ENCODE data around the gene CNGB1. TPM values are rescaled to one million over a fixed set of nuclear protein-coding genes. Genes with fewer than 3 reads are reported as not detected.

The CNGB1 gene
- total RNA-seq, 2 experiments from 2014 or later, result not detected

DNA sequence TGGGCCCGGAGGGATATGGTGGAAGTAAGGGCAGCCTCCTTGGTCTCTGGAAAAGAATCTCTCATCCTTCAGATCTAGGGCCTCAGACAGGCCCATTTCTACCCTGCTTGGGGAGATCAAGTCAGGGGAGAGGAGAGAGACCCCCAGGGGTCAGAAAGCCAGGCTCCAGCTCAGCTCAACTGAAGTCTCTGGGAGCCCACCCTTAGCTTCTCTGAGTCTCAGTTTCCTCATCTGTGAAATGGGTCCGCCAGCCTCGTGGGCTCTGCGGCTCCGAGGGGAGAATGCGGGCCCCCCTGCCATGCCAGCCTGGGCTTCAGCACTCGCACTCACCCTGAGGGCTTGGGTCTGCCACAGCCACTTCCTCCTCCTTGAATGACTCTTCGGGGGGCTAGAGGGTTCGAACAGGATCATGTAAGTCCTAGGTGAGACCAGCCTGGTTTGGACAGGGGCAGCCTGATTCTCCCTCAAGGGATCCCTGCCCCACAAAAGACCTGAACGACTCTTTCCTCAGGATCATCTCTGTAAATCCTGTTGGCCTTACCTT, 6.7 kb downstream of the CNGB1 start:
- no peak overlapping the region for H3K27ac Mint-ChIP-seq
- CTCF ChIA-PET, result no interaction called here
- no peak for DNase-seq
- no peak overlapping the region for H3K4me3 Mint-ChIP-seq
- H3K36me3 Mint-ChIP-seq (ENCODE audit: low read depth), result no peaks in the 10 kb centered on the region
- H3K4me1 Mint-ChIP-seq, result no peaks in the 10 kb centered on the region
- H3K27me3 Mint-ChIP-seq, result no peaks in the 10 kb centered on the region
- no peaks in the 10 kb centered on the region for H3K9me3 Mint-ChIP-seq
- POLR2A ChIA-PET, result no interaction called here

DNA sequence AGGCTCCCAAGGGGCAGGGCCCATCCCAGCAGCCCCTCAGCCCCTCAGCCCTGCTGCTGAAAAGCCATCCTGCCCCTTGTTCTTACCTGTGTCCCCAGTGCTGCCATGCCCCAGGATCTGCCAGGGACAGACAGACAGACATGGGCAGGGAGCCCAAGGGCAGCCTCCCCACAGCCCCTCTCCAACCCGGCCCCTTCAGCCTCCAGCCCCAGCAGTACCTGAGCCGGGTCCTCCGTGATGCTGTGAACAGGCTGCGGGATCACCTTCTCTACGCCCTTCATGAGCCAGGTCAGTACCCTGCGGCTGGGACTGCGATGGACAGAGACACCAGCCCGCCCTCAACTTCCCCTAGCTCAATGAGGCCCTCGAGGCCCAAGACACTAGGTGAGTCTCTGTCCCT, 8.2 kb downstream of the CNGB1 start:
- Mint-ChIP-seq H3K4me1 (no peaks in the 10 kb centered on the region), H3K36me3 (ENCODE audit: low read depth) (no peaks in the 10 kb centered on the region), H3K4me3 (no peak overlapping the region), H3K27ac (no peak overlapping the region), H3K9me3 (no peaks in the 10 kb centered on the region), H3K27me3 (no peaks in the 10 kb centered on the region)
- no peak for DNase-seq
- ChIA-PET CTCF (no interaction called here), POLR2A (no interaction called here)

DNA sequence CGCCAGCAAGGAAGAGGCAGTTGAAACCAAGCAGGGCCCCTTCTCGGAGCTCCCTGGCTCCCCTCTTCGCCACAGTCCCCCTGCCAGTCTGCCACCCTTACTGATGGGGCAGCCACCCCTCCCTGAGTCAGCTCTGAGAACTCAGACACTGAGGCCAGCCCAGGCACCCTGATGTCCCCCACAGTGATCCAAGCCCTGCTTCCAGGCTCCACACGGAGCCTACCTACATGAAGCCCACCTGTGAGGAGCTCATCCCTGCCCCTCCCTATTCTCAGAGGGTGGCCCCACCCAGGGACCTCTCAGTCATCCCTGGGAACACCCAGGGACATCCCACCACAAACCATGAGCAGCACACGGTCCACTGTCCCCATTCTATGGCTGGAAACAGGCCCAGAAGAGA, 8.9 kb downstream of the CNGB1 start:
- Mint-ChIP-seq H3K9me3 (no peaks in the 10 kb centered on the region), H3K36me3 (ENCODE audit: low read depth) (no peaks in the 10 kb centered on the region), H3K27ac (no peak overlapping the region), H3K27me3 (no peaks in the 10 kb centered on the region), H3K4me1 (no peaks in the 10 kb centered on the region), H3K4me3 (no peak overlapping the region)
- POLR2A ChIA-PET, result no interaction called here
- no peak for DNase-seq
- CTCF ChIA-PET, result no interaction called here

DNA sequence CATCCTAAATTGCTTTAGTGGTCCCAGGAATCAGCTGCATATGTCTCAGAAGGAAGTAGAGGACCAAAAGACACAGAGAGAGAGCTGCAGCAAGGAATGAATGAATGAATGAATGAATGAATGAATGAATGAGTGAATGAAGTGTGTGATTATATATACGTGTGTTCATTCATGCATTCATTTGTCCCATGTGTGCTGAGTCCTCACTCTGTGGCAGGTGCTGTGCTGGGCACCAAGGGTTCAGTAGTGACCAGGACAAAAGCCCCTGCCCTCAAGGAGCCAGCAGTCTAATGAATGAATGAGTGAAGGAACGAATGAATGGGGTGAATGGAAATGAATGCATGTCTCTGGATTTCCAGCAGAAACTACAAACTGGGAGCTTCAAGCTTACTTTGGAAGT, 9.4 kb downstream of the CNGB1 start:
- H3K4me1 Mint-ChIP-seq, result no peaks in the 10 kb centered on the region
- H3K9me3 Mint-ChIP-seq, result no peaks in the 10 kb centered on the region
- CTCF ChIA-PET, result no interaction called here
- H3K27me3 Mint-ChIP-seq, result no peaks in the 10 kb centered on the region
- no peak overlapping the region for H3K4me3 Mint-ChIP-seq
- DNase-seq, result no peak
- no peaks in the 10 kb centered on the region for H3K36me3 Mint-ChIP-seq (ENCODE audit: low read depth)
- H3K27ac Mint-ChIP-seq, result no peak overlapping the region
- POLR2A ChIA-PET, result no interaction called here

DNA sequence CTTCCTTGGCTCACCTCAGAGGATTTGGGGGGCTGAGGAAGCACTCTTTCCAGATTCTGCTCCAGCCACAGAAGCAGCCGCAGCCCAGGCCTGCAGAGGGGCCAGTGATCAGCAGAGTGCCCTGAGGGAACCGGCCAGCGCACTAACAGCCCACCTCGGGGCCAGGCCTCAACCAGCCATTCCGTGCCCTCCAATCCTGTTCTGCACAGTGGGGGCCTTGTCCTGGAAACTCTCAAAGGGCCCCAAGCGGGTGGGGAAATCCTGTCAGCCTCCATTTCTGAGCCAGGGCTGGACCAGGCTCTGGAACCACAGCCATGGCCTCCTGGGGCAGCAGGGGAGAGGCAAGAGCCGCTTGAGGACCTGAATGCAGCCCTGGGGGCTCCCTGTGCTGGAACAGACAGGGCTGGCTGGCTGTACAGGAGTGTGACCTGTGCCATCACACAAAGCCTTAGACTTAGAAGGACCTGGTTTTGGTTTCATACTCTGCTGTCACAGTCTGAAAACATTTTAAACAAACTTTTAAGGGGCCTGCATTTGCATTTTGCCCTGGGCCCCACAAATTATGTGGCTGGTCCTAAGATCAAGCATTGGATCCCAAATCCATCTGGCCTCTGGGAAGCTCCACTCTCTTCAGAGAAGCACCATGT, 10.0 kb downstream of the CNGB1 start:
- DNase-seq, result no peak
- Mint-ChIP-seq H3K27me3 (no peaks in the 10 kb centered on the region), H3K4me3 (no peak overlapping the region), H3K4me1 (no peaks in the 10 kb centered on the region), H3K27ac (no peak overlapping the region), H3K9me3 (no peaks in the 10 kb centered on the region), H3K36me3 (ENCODE audit: low read depth) (no peaks in the 10 kb centered on the region)
- POLR2A ChIA-PET, result no interaction called here
- CTCF ChIA-PET, result no interaction called here

DNA sequence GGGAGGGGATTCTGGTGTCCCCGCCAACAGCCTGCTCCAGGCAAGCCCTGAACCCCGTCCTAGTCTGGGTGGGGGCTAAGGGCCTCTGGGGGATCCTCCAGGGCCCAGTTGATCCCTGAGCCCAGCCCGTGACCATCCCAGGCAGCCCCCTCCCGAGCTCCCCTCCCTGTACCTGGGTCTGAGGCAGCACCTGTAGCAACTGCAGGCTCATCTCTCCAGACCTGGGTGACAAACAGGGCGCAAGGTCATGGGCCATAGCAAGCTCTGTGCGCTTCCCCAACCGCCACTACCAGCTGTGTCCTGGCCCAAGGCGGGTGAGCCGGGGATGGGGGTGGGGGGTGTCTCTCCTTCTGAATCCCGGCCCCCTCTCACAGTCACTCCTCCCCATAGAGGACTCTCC, 10.6 kb downstream of the CNGB1 start:
- ChIA-PET POLR2A (no interaction called here), CTCF (no interaction called here)
- Mint-ChIP-seq H3K4me3 (no peak overlapping the region), H3K27ac (no peak overlapping the region), H3K4me1 (no peaks in the 10 kb centered on the region), H3K27me3 (no peaks in the 10 kb centered on the region), H3K9me3 (no peaks in the 10 kb centered on the region), H3K36me3 (ENCODE audit: low read depth) (no peaks in the 10 kb centered on the region)
- no peak for DNase-seq

DNA sequence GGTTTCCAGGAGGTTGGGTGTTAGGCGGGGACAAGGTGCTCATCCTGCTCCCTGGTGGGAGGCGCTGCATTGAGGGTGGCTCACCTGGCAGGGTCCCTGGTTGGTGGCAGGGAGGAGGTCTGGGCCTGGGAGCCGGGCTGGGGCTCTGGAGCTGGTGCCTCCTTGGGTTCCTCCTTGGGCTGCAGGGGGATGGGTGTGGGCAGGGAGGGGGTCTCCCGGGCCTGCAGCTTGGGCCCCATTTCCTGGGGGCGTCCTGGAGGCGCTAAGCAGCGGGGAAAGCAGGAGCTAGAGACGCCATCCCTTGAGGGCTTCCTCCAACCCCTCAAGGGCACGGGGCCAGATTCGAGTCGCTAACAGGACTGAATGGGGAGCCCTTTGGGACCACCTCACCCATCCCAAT, 11.1 kb downstream of the CNGB1 start:
- CTCF ChIA-PET, result no interaction called here
- Mint-ChIP-seq H3K27me3 (no peaks in the 10 kb centered on the region), H3K4me3 (no peak overlapping the region), H3K4me1 (no peaks in the 10 kb centered on the region), H3K9me3 (no peaks in the 10 kb centered on the region), H3K36me3 (ENCODE audit: low read depth) (no peaks in the 10 kb centered on the region), H3K27ac (no peak overlapping the region)
- POLR2A ChIA-PET, result no interaction called here
- DNase-seq, result no peak

DNA sequence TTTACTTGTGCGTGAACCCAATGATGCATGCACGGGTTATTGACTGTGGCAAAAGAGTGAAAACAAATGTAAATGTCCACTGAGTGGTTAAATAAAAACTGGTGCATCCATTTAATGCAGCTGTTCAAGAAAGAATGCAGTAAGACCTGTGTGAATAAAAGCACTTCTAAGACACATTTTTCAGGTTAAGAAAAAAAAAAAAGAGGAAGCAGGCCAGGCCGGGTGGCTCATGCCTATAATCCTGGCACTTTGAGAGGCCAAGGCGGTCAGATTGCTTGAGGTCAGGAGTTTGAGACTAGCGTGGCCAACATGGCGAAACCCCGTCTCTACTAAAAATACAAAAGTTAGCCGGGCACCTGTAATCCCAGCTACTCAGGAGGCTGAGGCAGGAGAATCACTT, 11.8 kb downstream of the CNGB1 start:
- ChIA-PET CTCF (no interaction called here), POLR2A (no interaction called here)
- Mint-ChIP-seq H3K36me3 (ENCODE audit: low read depth) (no peaks in the 10 kb centered on the region), H3K27ac (no peak overlapping the region), H3K4me3 (no peak overlapping the region), H3K4me1 (no peaks in the 10 kb centered on the region), H3K27me3 (no peaks in the 10 kb centered on the region), H3K9me3 (no peaks in the 10 kb centered on the region)
- DNase-seq, result no peak

DNA sequence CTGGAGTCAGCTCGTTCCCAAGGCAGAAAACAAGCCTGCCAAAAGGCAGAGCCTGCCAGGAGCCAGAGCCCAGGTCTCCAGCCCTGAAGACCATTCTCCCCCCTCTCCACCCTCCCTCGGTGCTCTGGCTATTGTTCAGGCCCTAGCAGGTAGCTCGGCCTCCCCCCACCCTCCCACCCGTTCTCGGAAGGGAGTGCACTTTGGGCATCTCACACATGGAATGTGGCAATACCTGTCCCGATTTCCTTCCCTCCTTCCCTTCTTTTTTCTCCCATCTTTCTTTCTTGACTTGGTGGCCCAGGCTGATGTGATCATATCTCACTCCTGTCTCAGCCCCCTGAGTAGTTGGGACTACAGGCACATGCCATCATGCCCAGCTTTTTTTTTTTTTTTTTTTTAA, 12.4 kb downstream of the CNGB1 start:
- no peak for DNase-seq
- CTCF ChIA-PET, result interaction anchor here (0.6 kb wide), 1 partner anchor 107 kb away, joined by 3 read pairs; no protein-coding TSS in a partner anchor
- POLR2A ChIA-PET, result no interaction called here
- Mint-ChIP-seq H3K4me3 (no peak overlapping the region), H3K36me3 (ENCODE audit: low read depth) (no peaks in the 10 kb centered on the region), H3K27me3 (no peaks in the 10 kb centered on the region), H3K27ac (no peak overlapping the region), H3K9me3 (no peaks in the 10 kb centered on the region), H3K4me1 (no peaks in the 10 kb centered on the region)

DNA sequence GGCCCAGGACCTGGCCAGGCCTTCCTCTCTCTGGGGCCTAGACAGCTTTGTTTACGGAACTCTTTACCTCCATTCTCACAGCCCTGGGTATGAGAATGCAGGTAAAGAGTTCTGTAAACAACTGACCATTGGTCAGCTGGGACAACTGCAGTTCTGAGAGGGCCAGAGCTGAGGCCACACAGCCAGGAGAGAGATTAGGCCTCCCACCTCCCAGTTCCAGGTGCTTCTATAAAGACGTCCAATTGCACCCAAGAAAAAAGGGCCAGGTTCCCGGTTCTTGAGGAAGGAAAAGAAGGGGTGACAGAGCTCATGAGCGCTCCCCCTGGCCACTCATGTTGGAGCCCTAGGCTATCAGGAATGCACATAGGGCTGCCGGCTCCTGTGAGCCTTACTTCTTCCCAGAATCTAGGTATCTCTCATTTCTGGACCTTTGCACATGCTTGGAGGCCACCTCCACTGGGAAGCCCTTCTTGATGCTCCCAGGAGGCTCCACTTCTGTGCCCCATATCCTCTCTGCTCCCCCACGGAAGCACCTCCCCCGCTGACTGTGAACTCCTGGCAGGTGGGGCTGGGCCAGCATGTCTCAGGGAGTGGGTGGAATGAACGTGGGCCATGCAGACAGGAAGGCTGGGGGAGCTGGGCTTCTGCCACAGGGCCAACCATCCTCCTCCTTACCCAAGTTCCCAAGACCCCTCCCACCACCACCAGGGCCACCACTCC, 13.1 kb downstream of the CNGB1 start:
- Mint-ChIP-seq H3K4me1 (no peaks in the 10 kb centered on the region), H3K9me3 (no peaks in the 10 kb centered on the region), H3K27me3 (no peaks in the 10 kb centered on the region), H3K4me3 (no peak overlapping the region), H3K27ac (no peak overlapping the region), H3K36me3 (ENCODE audit: low read depth) (no peaks in the 10 kb centered on the region)
- POLR2A ChIA-PET, result no interaction called here
- CTCF ChIA-PET, result no interaction called here
- DNase-seq, result no peak

DNA sequence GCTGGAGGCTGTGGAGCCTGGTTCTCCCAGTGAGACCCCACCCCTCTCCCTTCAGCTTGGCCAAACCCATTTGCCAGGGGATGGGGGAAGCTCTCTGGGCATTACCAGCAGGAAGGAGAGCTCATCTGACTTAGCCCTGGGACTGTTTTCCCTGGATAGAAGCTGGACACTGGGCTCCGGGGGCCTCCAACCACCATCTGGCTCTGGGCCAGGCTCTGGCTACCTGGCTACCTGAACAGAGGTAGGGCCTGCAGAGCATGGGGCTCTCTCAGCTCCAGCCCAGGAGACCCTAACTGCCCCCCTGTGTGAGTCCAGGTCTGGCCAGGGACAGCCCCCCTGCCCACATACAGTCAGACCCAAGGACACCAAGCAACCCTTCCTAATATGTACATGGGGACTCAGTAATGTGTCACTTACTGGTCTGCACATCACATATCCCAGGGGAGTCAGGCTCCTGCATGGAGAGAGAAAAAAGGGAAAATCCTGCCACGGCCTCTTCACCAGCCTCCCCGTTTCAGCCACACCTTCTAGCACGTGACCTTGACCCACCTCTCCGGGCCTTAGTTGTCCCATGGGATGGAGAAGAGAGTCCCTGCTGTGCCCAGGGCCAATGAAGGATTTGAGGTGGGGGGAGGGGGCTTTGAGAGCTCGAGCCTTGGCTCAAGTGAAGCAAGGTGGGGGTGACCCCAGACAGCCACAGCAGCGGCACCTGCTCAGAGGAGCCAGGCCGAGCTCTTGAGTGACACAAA, 13.8 kb downstream of the CNGB1 start:
- ChIA-PET CTCF (no interaction called here), POLR2A (no interaction called here)
- DNase-seq, result no peak
- H3K4me1 Mint-ChIP-seq, result no peaks in the 10 kb centered on the region
- H3K27me3 Mint-ChIP-seq, result no peaks in the 10 kb centered on the region
- H3K4me3 Mint-ChIP-seq, result no peak overlapping the region
- no peaks in the 10 kb centered on the region for H3K36me3 Mint-ChIP-seq (ENCODE audit: low read depth)
- H3K27ac Mint-ChIP-seq, result no peak overlapping the region
- no peaks in the 10 kb centered on the region for H3K9me3 Mint-ChIP-seq

DNA sequence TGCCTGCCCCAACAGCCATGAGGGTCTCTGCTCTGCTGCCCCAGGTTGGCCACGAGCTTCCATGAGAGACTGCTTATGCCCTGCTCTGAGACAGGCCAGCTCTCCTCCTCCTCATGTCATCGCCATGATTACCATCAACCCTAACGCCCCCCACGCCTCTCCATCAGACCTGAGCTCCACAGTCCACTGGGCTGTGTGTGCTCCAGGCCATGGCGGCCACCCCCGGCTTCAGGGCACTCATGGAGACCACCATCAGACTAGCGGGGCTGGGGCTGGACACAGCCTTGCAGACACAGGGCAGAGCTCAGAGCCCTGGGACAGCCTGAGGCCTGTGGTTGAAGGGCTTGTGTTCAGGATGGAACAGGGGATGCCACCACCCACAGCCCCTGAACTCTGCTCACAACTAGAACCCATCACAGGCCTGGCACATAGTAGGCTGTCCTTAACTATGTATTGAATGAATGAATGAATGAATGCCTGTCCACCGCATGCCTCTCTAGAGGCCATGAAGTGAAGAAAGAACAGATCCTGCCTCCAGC, 14.6 kb downstream of the CNGB1 start:
- H3K4me1 Mint-ChIP-seq, result no peaks in the 10 kb centered on the region

DNA sequence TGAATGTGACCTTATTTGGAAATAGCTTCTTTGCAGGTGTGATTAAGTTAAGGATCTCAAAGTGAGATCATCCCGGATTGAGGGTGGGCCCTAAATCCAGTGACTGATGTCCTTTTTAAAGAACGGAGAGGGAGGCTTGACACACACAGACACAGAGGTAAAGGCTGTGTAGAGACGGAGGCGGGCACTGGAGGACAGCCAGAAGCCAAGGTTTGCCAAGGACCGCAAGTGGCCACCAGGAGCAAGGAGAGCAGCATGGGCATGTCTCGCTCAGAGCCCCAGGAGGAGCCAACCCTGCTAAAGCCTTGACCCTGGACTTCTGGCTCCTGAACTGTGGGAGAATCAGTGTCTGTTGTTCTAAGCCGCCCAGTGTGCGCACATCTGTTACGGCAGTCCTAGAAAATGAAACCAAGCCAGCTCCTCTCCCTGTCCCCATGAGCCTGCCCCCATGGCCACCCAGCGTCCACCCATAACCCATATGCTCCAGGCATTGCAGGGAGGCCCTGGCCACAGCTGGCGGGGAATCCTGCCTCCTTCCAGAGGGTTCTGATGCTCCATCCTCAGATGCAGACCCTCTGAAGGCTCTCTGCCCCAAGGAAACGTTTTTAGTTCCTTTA, 15.2 kb downstream of the CNGB1 start:
- Mint-ChIP-seq H3K27ac (no peak overlapping the region), H3K4me1 (no peaks in the 10 kb centered on the region), H3K36me3 (ENCODE audit: low read depth) (no peaks in the 10 kb centered on the region), H3K27me3 (no peaks in the 10 kb centered on the region), H3K9me3 (no peaks in the 10 kb centered on the region), H3K4me3 (no peak overlapping the region)
- POLR2A ChIA-PET, result no interaction called here
- CTCF ChIA-PET, result no interaction called here
- DNase-seq, result no peak

More for the DNA sequence above, 14.6 kb downstream of the CNGB1 start:
- H3K27me3 Mint-ChIP-seq, result no peaks in the 10 kb centered on the region
- CTCF ChIA-PET, result no interaction called here
- DNase-seq, result no peak
- H3K27ac Mint-ChIP-seq, result no peak overlapping the region
- H3K4me3 Mint-ChIP-seq, result no peak overlapping the region
- POLR2A ChIA-PET, result no interaction called here
- no peaks in the 10 kb centered on the region for H3K9me3 Mint-ChIP-seq
- H3K36me3 Mint-ChIP-seq (ENCODE audit: low read depth), result no peaks in the 10 kb centered on the region
